A549 (cell line): ENCODE measurements around the gene ZNF292. TPM values are rescaled to one million over a fixed set of nuclear protein-coding genes. Genes with fewer than 3 reads are reported as not detected.

Source experiments
- ATAC-seq, 2 experiments: fragments of 200-7000 bp in 1 of 2; fragments of >200 bp in 1 of 2; cut with Nextera tagmentation in 1 of 2; cut with Tn5 transposase in 1 of 2; 3 replicates each; pipeline versions ENCODE4 v1.8.0 to v1.9.1; 2018 to 2020; ENCODE audit warnings: mild to moderate bottlenecking in 1 of 2, moderate library complexity in 1 of 2
- CTCF ChIA-PET: fragments of 300-600 bp; sonication (Branson Sonifier 250); formaldehyde crosslinking; extraction: SDS; loops from one replicate; lab custom pipeline; 2021; ENCODE audit warnings: antibody characterized with exemption, inconsistent platforms; lab: Yijun Ruan, JAX
- POLR2A ChIA-PET: fragments of 350-600 bp; formaldehyde crosslinking; extraction: SDS; loops from one replicate; lab custom pipeline; 2021; ENCODE audit warnings: antibody characterized with exemption, inconsistent platforms; lab: Yijun Ruan, JAX
- DNase-seq, 2 experiments: peaks; one replicate each; pipeline versions ENCODE4 v3.0.0 to v3.0.0-alpha.2; 2011 to 2016; ENCODE audit warnings: low read depth in 1 of 2, low spot score in 1 of 2
- FAIRE-seq: peaks from 2 replicates; lab custom pipeline; 2011; peaks lifted over from hg19 to GRCh38; lab: Jason Lieb, UNC
- H3K27ac ChIP-seq, 2 experiments: fragments of >200 bp; sonication (Bioruptor Twin); formaldehyde crosslinking; 3 replicates each; pipeline ENCODE4 v1.5.1; 2016 to 2017
- H3K4me1 ChIP-seq: fragments of >200 bp; sonication (Bioruptor Twin); formaldehyde crosslinking; 3 replicates; pipeline ENCODE4 v1.6.1; 2016
- H3K4me2 ChIP-seq: fragments of >200 bp; sonication (Bioruptor Twin); formaldehyde crosslinking; 3 replicates; pipeline ENCODE4 v1.6.1; 2016
- H3K4me3 ChIP-seq: fragments of >200 bp; sonication (Bioruptor Twin); formaldehyde crosslinking; 3 replicates; pipeline ENCODE4 v1.5.1; 2016
- H3K9me3 ChIP-seq: fragments of >200 bp; sonication (Bioruptor Twin); formaldehyde crosslinking; 3 replicates; pipeline ENCODE4 v1.6.1; 2016
- BCL3 ChIP-seq: fragments of >200 bp; sonication (Bioruptor Twin); formaldehyde crosslinking; IDR thresholded peaks from 3 replicates; pipeline ENCODE4 v1.6.1; 2016
- CBX2 ChIP-seq: fragments of 200-600 bp; sonication (generic); IDR thresholded peaks from 2 replicates; pipeline ENCODE4 v1.6.1; 2016; ENCODE audit warnings: low read depth, mild to moderate bottlenecking, borderline replicate concordance
- CHD2 ChIP-seq: fragments of 150-350 bp; IDR thresholded peaks from 2 replicates; pipeline ENCODE4 v1.6.1; 2014; ENCODE audit warnings: low read length; ENCODE audit not compliant: partially characterized antibody
- CHD4 ChIP-seq: fragments of 200-600 bp; sonication (generic); IDR thresholded peaks from 2 replicates; pipeline ENCODE4 v1.6.1; 2016; ENCODE audit warnings: antibody characterized with exemption, mild to moderate bottlenecking, borderline replicate concordance
- CTCF ChIP-seq: fragments of >200 bp; sonication (Bioruptor Twin); formaldehyde crosslinking; IDR thresholded peaks from 3 replicates; pipeline ENCODE4 v1.5.1; 2016
- EHF ChIP-seq: fragments of 250-450 bp; sonication (Bioruptor Pico); IDR thresholded peaks from 2 replicates; pipeline ENCODE4 v1.5.0; 2020; ENCODE audit warnings: mild to moderate bottlenecking
- EP300 ChIP-seq, 2 experiments: fragments of >200 bp; sonication (Bioruptor Twin); formaldehyde crosslinking; IDR thresholded peaks; 2 replicates in 1 of 2; 3 replicates in 1 of 2; pipeline ENCODE4 v1.6.1; 2016 to 2017
- FOSL2 ChIP-seq, 2 experiments: fragments of 450-650 bp in 1 of 2; fragments of >200 bp in 1 of 2; sonication (Bioruptor Twin) in 1 of 2; formaldehyde crosslinking; IDR thresholded peaks; 2 replicates each; pipeline versions ENCODE4 v1.5.0 to v1.6.1; 2016 to 2020; ENCODE audit warnings: mild to moderate bottlenecking in 1 of 2, moderate library complexity in 1 of 2
- FOXS1 ChIP-seq: fragments of 250-450 bp; sonication (Bioruptor Pico); IDR thresholded peaks from 2 replicates; pipeline ENCODE4 v1.5.0; 2020; ENCODE audit warnings: mild to moderate bottlenecking, moderate library complexity
- HDAC2 ChIP-seq: fragments of 200-600 bp; sonication (generic); IDR thresholded peaks from 2 replicates; pipeline ENCODE4 v1.6.1; 2016
- HEYL ChIP-seq: fragments of 250-450 bp; sonication (Bioruptor Pico); IDR thresholded peaks from 2 replicates; pipeline ENCODE4 v1.8.0; 2021; ENCODE audit warnings: mild to moderate bottlenecking, moderate library complexity
- HMGXB4 ChIP-seq: fragments of 250-450 bp; sonication (Bioruptor Pico); IDR thresholded peaks from 2 replicates; pipeline ENCODE4 v1.5.0; 2021; ENCODE audit warnings: mild to moderate bottlenecking, moderate library complexity, borderline replicate concordance
- KDM5A ChIP-seq: fragments of 200-600 bp; sonication (generic); IDR thresholded peaks from 2 replicates; pipeline ENCODE4 v1.6.1; 2016; ENCODE audit warnings: antibody characterized with exemption, mild to moderate bottlenecking
- MAFK ChIP-seq: fragments of 450-650 bp; IDR thresholded peaks from 2 replicates; pipeline ENCODE4 v1.6.1; 2014; ENCODE audit not compliant: partially characterized antibody
- MAX ChIP-seq: IDR thresholded peaks from 2 replicates; pipeline ENCODE4 v1.6.1; 2012
- NR3C1 ChIP-seq: fragments of >200 bp; sonication (Bioruptor Twin); formaldehyde crosslinking; IDR thresholded peaks from 3 replicates; pipeline ENCODE4 v1.6.1; 2017
- PHF8 ChIP-seq: fragments of 200-600 bp; sonication (generic); IDR thresholded peaks from 2 replicates; pipeline ENCODE4 v1.6.1; 2016; ENCODE audit warnings: low read depth, mild to moderate bottlenecking, antibody characterized with exemption, moderate library complexity, borderline replicate concordance
- RAD21 ChIP-seq, 2 experiments: fragments of >200 bp in 1 of 2; sonication (Bioruptor Twin) in 1 of 2; formaldehyde crosslinking in 1 of 2; IDR thresholded peaks in 1 of 2; conservative IDR thresholded peaks in 1 of 2; 2 replicates in 1 of 2; 3 replicates in 1 of 2; pipeline ENCODE4 v1.6.1; 2012 to 2018; ENCODE audit warnings: inconsistent platforms in 1 of 2
- RARB ChIP-seq: fragments of 250-450 bp; sonication (Bioruptor Pico); IDR thresholded peaks from 2 replicates; pipeline ENCODE4 v1.8.0; 2021; ENCODE audit warnings: mild to moderate bottlenecking, moderate library complexity
- RCOR1 ChIP-seq: fragments of 150-350 bp; IDR thresholded peaks from 2 replicates; pipeline ENCODE4 v1.6.1; 2014; ENCODE audit warnings: antibody characterized with exemption, low read length, low read depth
- RFX5 ChIP-seq: fragments of 450-650 bp; IDR thresholded peaks from 2 replicates; pipeline ENCODE4 v1.7.1; 2014; ENCODE audit warnings: antibody characterized with exemption, mild to moderate bottlenecking, moderate library complexity
- SREBF2 ChIP-seq: fragments of 450-650 bp; IDR thresholded peaks from 2 replicates; pipeline ENCODE4 v1.6.1; 2014; ENCODE audit warnings: mild to moderate bottlenecking, moderate library complexity
- TFCP2L1 ChIP-seq: fragments of 250-450 bp; sonication (Bioruptor Pico); IDR thresholded peaks from 2 replicates; pipeline ENCODE4 v1.5.0; 2021; ENCODE audit warnings: mild to moderate bottlenecking
- ZC3H11A ChIP-seq: fragments of 450-650 bp; IDR thresholded peaks from 2 replicates; pipeline ENCODE4 v1.6.1; 2014; ENCODE audit warnings: antibody characterized with exemption, mild to moderate bottlenecking
- ZFP36 ChIP-seq: fragments of 450-650 bp; IDR thresholded peaks from 2 replicates; pipeline ENCODE4 v1.6.1; 2014; ENCODE audit warnings: borderline replicate concordance; ENCODE audit not compliant: partially characterized antibody
- WGBS: methylation state at CpG from one replicate; pipeline ENCODE4 v1.1.6; 2017; ENCODE audit errors: missing lambda C conversion rate; 5-methylcytosine and 5-hydroxymethylcytosine counted together
- polyA plus RNA-seq, 4 experiments: library from polyadenylated mRNA; depleted of rRNA in 3 of 4; stranded (reverse); fragments of >200 nt; fragmentation: RNase III in 1 of 4; extraction: RNeasy Plus Mini Kit Qiagen cat#74134 plus additional on column Dnase treatment in 1 of 4; gene quantifications; 2 replicates in 3 of 4; 3 replicates in 1 of 4; pipeline ENCODE4 v1.2.3, GENCODE V29; 2011 to 2017

ZNF292 gene
- polyA plus RNA-seq, 2 of the 4 experiments (the other 2 are of a cell fraction) = 2.5 to 7.5 TPM

GRCh38 chr6:87212596-87212995, 57.2 kb downstream of the ZNF292 start:
- POLR2A ChIA-PET = no interaction called here
- Histone ChIP-seq H3K27ac (no peak overlapping the region), H3K9me3 (no peaks in the 10 kb centered on the region), H3K4me3 (no peak overlapping the region), H3K4me1 (no peaks in the 10 kb centered on the region), H3K4me2 (no peak overlapping the region)
- ATAC-seq (no peak), DNase-seq (no peak), FAIRE-seq (no peak)
- no peak for TF ChIP-seq RAD21 (conservative IDR thresholded peaks at IDR 0.05 in 1 of 2, IDR thresholded peaks at IDR 0.05 in 1 of 2)
- TF ChIP-seq FOSL2 (IDR thresholded peaks at IDR 0.05) = no peak
- TF ChIP-seq FOSL2 (CRISPR knock-in tag; IDR thresholded peaks at IDR 0.05) = no peak
- TF ChIP-seq CHD2 = no peak
- no peak for TF ChIP-seq RFX5
- no peak for TF ChIP-seq RARB
- TF ChIP-seq SREBF2 = no peak
- TF ChIP-seq ZFP36 = no peak
- no peak for TF ChIP-seq CHD4
- no peak for TF ChIP-seq RCOR1
- no peak for TF ChIP-seq EP300 (IDR thresholded peaks at IDR 0.05)
- TF ChIP-seq CBX2 = no peak
- TF ChIP-seq HMGXB4 = no peak
- no peak for TF ChIP-seq BCL3
- TF ChIP-seq HDAC2 = no peak
- no peak for TF ChIP-seq MAFK
- TF ChIP-seq NR3C1 = no peak
- TF ChIP-seq FOXS1 = no peak
- no peak for TF ChIP-seq PHF8
- no peak for TF ChIP-seq TFCP2L1 (CRISPR knock-in tag)
- CTCF ChIA-PET = no interaction called here

GRCh38 chr6:87213364-87213763, 58.0 kb downstream of the ZNF292 start:
- no peak for DNase-seq
- Histone ChIP-seq H3K4me2 (no peak overlapping the region), H3K4me1 (no peaks in the 10 kb centered on the region), H3K4me3 (no peak overlapping the region)
- no peak for FAIRE-seq
- CTCF ChIA-PET = no interaction called here
- no peak for ATAC-seq
- 87% methylated on average over 5 of the region's 5 CpGs for WGBS
- TF ChIP-seq MAX (no peak), ZFP36 (no peak), CTCF (no peak), TFCP2L1 (CRISPR knock-in tag) (no peak), RARB (no peak), RAD21 (conservative IDR thresholded peaks at IDR 0.05 in 1 of 2, IDR thresholded peaks at IDR 0.05 in 1 of 2) (no peak), HEYL (CRISPR knock-in tag) (no peak), KDM5A (no peak), RCOR1 (no peak), ZC3H11A (no peak), EHF (no peak)
- TF ChIP-seq, all 56 proteins: peak for 0
- Histone ChIP-seq H3K9me3 (no peaks in the 10 kb centered on the region), H3K27ac (no peak overlapping the region)
- POLR2A ChIA-PET = no interaction called here
